ENCODE data around the gene STX2. TPM values are rescaled to one million over a fixed set of nuclear protein-coding genes. Genes with fewer than 3 reads are reported as not detected.

Gene STX2
- total and polyA plus RNA-seq, 2 donors (not counting 1 experiment from before 2014, with no cell fraction given), result 35.2 to 87.8 TPM

- Histone ChIP-seq H3K27ac (ENCODE audit: insufficient read depth, low read length) (no peak overlapping the region), H3K36me3 (ENCODE audit: control insufficient read depth, insufficient read depth, low read length) (no peaks in the 10 kb centered on the region), H3K9ac (ENCODE audit: insufficient read depth, low read length) (no peak overlapping the region), H3K27me3 (ENCODE audit: control insufficient read depth, insufficient read depth, low read length) (no peaks in the 10 kb centered on the region), H3K4me2 (ENCODE audit: extremely low read depth, insufficient read depth, low read length) (no peak overlapping the region), H3K4me3 (replicated peaks in 1 of 4; ENCODE audit: control extremely low read depth in 1 of 4, insufficient read depth in 1 of 4, low read depth in 3 of 4, low read length in 4 of 4) (no peak overlapping the region), H3K79me2 (ENCODE audit: control insufficient read depth, insufficient read depth, low read length) (no peaks in the 10 kb centered on the region), H3K9me3 (ENCODE audit: control insufficient read depth, insufficient read depth, low read depth, low read length) (no peaks in the 10 kb centered on the region), H4K20me1 (ENCODE audit: control insufficient read depth, extremely low read depth, insufficient read depth, low read length) (no peaks in the 10 kb centered on the region), H2AFZ (ENCODE audit: low read length) (no peak overlapping the region), H3K4me1 (ENCODE audit: control insufficient read depth, extremely low read depth, insufficient read depth, low read length) (no peaks in the 10 kb centered on the region)
- TF ChIP-seq EZH2 (IDR thresholded peaks at IDR 0.05; ENCODE audit: low read length, missing control alignments), result no peak
- no peak for TF ChIP-seq CTCF (conservative IDR thresholded peaks at IDR 0.05 in 1 of 2, IDR thresholded peaks at IDR 0.05 in 1 of 2; ENCODE audit: low read depth in 1 of 2, low read length in 2 of 2)
- no peak for DNase-seq (ENCODE audit: low read depth in 2 of 2)
These were observed 93.1 kb downstream of the STX2 start for GRCh38 chr12:130745921-130746320.

GRCh38 chr12:130744274-130744673 lies 94.8 kb downstream of the STX2 start:
- H3K9ac ChIP-seq (ENCODE audit: insufficient read depth, low read length), result no peak overlapping the region
- no peaks in the 10 kb centered on the region for H3K4me1 ChIP-seq (ENCODE audit: control insufficient read depth, extremely low read depth, insufficient read depth, low read length)
- TF ChIP-seq CTCF (conservative IDR thresholded peaks at IDR 0.05 in 1 of 2, IDR thresholded peaks at IDR 0.05 in 1 of 2; ENCODE audit: low read depth in 1 of 2, low read length in 2 of 2) (no peak), EZH2 (IDR thresholded peaks at IDR 0.05; ENCODE audit: low read length, missing control alignments) (no peak)
- no peaks in the 10 kb centered on the region for H3K27me3 ChIP-seq (ENCODE audit: control insufficient read depth, insufficient read depth, low read length)
- DNase-seq (ENCODE audit: low read depth in 2 of 2), result no peak
- H3K36me3 ChIP-seq (ENCODE audit: control insufficient read depth, insufficient read depth, low read length), result no peaks in the 10 kb centered on the region
- no peaks in the 10 kb centered on the region for H4K20me1 ChIP-seq (ENCODE audit: control insufficient read depth, extremely low read depth, insufficient read depth, low read length)
- no peaks in the 10 kb centered on the region for H3K79me2 ChIP-seq (ENCODE audit: control insufficient read depth, insufficient read depth, low read length)
- H3K4me3 ChIP-seq (replicated peaks in 1 of 4; ENCODE audit: control extremely low read depth in 1 of 4, insufficient read depth in 1 of 4, low read depth in 3 of 4, low read length in 4 of 4), result no peak overlapping the region
- H3K9me3 ChIP-seq (ENCODE audit: control insufficient read depth, insufficient read depth, low read depth, low read length), result no peaks in the 10 kb centered on the region
- no peak overlapping the region for H2AFZ ChIP-seq (ENCODE audit: low read length)
- H3K4me2 ChIP-seq (ENCODE audit: extremely low read depth, insufficient read depth, low read length), result no peak overlapping the region
- no peak overlapping the region for H3K27ac ChIP-seq (ENCODE audit: insufficient read depth, low read length)

GRCh38 chr12:130743606-130744005 lies 95.4 kb downstream of the STX2 start:
- H4K20me1 ChIP-seq (ENCODE audit: control insufficient read depth, extremely low read depth, insufficient read depth, low read length), result no peaks in the 10 kb centered on the region
- no peaks in the 10 kb centered on the region for H3K79me2 ChIP-seq (ENCODE audit: control insufficient read depth, insufficient read depth, low read length)
- H3K4me2 ChIP-seq (ENCODE audit: extremely low read depth, insufficient read depth, low read length), result no peak overlapping the region
- no peak overlapping the region for H3K9ac ChIP-seq (ENCODE audit: insufficient read depth, low read length)
- H3K27me3 ChIP-seq (ENCODE audit: control insufficient read depth, insufficient read depth, low read length), result no peaks in the 10 kb centered on the region
- no peak overlapping the region for H2AFZ ChIP-seq (ENCODE audit: low read length)
- no peaks in the 10 kb centered on the region for H3K4me1 ChIP-seq (ENCODE audit: control insufficient read depth, extremely low read depth, insufficient read depth, low read length)
- DNase-seq (ENCODE audit: low read depth in 2 of 2), result no peak
- no peaks in the 10 kb centered on the region for H3K36me3 ChIP-seq (ENCODE audit: control insufficient read depth, insufficient read depth, low read length)
- TF ChIP-seq EZH2 (IDR thresholded peaks at IDR 0.05; ENCODE audit: low read length, missing control alignments) (no peak), CTCF (conservative IDR thresholded peaks at IDR 0.05 in 1 of 2, IDR thresholded peaks at IDR 0.05 in 1 of 2; ENCODE audit: low read depth in 1 of 2, low read length in 2 of 2) (no peak)
- H3K9me3 ChIP-seq (ENCODE audit: control insufficient read depth, insufficient read depth, low read depth, low read length), result no peaks in the 10 kb centered on the region
- H3K27ac ChIP-seq (ENCODE audit: insufficient read depth, low read length), result no peak overlapping the region
- H3K4me3 ChIP-seq (replicated peaks in 1 of 4; ENCODE audit: control extremely low read depth in 1 of 4, insufficient read depth in 1 of 4, low read depth in 3 of 4, low read length in 4 of 4), result no peak overlapping the region
